GM18508 (cell line): ENCODE measurements around the gene KCNAB3.

Experiments used
- ATAC-seq: cut with Tn5 transposase; IDR thresholded peaks from one replicate; pipeline ENCODE4 v1.9.1; 2021; ENCODE audit warnings: moderate number of reproducible peaks; ENCODE audit not compliant: insufficient read depth, unreplicated experiment

Gene KCNAB3

GRCh38 chr17:7882068-7882467 lies 47.6 kb downstream of the KCNAB3 start:
- no peak for ATAC-seq

- no peak for ATAC-seq
These were observed 48.2 kb downstream of the KCNAB3 start for GRCh38 chr17:7881276-7882054.

GRCh38 chr17:7880076-7880868 lies 49.4 kb downstream of the KCNAB3 start:
- ATAC-seq, result no peak

GRCh38 chr17:7878234-7878633 lies 51.4 kb downstream of the KCNAB3 start:
- no peak for ATAC-seq

- ATAC-seq, result no peak
These were observed 53.8 kb downstream of the KCNAB3 start for GRCh38 chr17:7875804-7876370.

DNA sequence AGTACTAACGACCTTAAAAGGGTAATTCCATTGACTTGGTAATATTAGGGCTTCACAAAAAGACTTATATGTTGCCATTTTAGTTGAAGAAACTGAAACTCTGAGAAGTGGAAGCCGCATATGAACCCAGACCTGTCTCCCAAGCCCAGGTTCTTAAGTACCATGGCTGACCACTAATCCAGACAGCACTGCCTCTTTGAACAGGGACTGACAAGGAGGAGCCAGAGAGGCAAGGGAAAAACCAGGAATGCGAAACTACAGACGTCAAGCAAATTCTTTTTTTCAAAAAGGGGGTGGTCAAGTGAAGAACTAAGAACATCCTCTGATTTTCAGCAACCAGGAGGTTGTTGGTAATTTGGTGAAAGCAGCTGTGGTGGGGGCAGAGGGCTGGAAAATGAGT lies 56.6 kb downstream of the KCNAB3 start:
- no peak for ATAC-seq
